Epithelial cell of proximal tubule (primary cell): ENCODE results near the gene ALPG. TPM values are rescaled to one million over a fixed set of nuclear protein-coding genes. Genes with fewer than 3 reads are reported as not detected.
A peak's percentile ranks its signal among the peaks of the same experiment; 100 is the strongest.

Experiments used
- DNase-seq: peaks from one replicate; pipeline ENCODE4 v3.0.0-alpha.2; 2011; ENCODE audit warnings: low read depth
- H3K4me3 ChIP-seq: 2 replicates; pipeline ENCODE4 v1.5.1; 2011; ENCODE audit warnings: low read depth, mild to moderate bottlenecking, low read length
- CTCF ChIP-seq: conservative IDR thresholded peaks from 2 replicates; pipeline ENCODE4 v1.5.1; 2012; ENCODE audit warnings: low read depth, mild to moderate bottlenecking, low read length
- total RNA-seq: library from RNA; depleted of rRNA; stranded (reverse); fragments of >200 nt; gene quantifications from 2 replicates; pipeline ENCODE4 v1.2.3, GENCODE V29; 2015

Gene ALPG
- total RNA-seq, 1 donor from 2014 or later, result not detected

- DNase-seq, result no peak
- no peak overlapping the region for H3K4me3 ChIP-seq
- TF ChIP-seq CTCF, result no peak
Observed at GRCh38 chr2:232417489-232417888, 10.8 kb downstream of the ALPG start.

- DNase-seq, result no peak
- H3K4me3 ChIP-seq, result no peak overlapping the region
- TF ChIP-seq CTCF, result no peak
Observed at GRCh38 chr2:232418056-232418455, 11.4 kb downstream of the ALPG start.

GRCh38 chr2:232418466-232419244 lies 12.0 kb downstream of the ALPG start:
- H3K4me3 ChIP-seq, result peak overlapping the region; percentile 20
- no peak for DNase-seq
- TF ChIP-seq CTCF, result no peak

GRCh38 chr2:232419245-232420072 lies 12.8 kb downstream of the ALPG start:
- DNase-seq, result no peak
- no peak for TF ChIP-seq CTCF
- H3K4me3 ChIP-seq, result no peak overlapping the region

GRCh38 chr2:232420073-232420454 lies 13.4 kb downstream of the ALPG start:
- no peak for TF ChIP-seq CTCF
- no peak for DNase-seq
- no peak overlapping the region for H3K4me3 ChIP-seq

- peak overlapping the region; percentile 10 for H3K4me3 ChIP-seq
- no peak for TF ChIP-seq CTCF
- no peak for DNase-seq
Observed at GRCh38 chr2:232420463-232421188, 14.0 kb downstream of the ALPG start.
